PC-3 (cell line): ENCODE results near the gene DCLRE1A.

Source experiments
- EZH2 ChIP-seq: fragments of 300-600 bp; sonication (generic); IDR thresholded peaks from one replicate; pipeline ENCODE4 v1.6.1; 2017; ENCODE audit warnings: antibody characterized with exemption, mild to moderate bottlenecking, low read length; ENCODE audit not compliant: unreplicated experiment
- EZH2phosphoT487 ChIP-seq: fragments of 300-600 bp; sonication (generic); IDR thresholded peaks from 2 replicates; pipeline ENCODE4 v1.6.1; 2018; ENCODE audit warnings: mild to moderate bottlenecking, antibody characterized with exemption, low read length, borderline replicate concordance
- TF ChIP-seq, protein P1 (sequence below): fragments of 300-600 bp; sonication (generic); conservative IDR thresholded peaks from 2 replicates; pipeline ENCODE4 v1.5.1; 2017; ENCODE audit warnings: antibody characterized with exemption, low read depth, mild to moderate bottlenecking, low read length

DNA sequence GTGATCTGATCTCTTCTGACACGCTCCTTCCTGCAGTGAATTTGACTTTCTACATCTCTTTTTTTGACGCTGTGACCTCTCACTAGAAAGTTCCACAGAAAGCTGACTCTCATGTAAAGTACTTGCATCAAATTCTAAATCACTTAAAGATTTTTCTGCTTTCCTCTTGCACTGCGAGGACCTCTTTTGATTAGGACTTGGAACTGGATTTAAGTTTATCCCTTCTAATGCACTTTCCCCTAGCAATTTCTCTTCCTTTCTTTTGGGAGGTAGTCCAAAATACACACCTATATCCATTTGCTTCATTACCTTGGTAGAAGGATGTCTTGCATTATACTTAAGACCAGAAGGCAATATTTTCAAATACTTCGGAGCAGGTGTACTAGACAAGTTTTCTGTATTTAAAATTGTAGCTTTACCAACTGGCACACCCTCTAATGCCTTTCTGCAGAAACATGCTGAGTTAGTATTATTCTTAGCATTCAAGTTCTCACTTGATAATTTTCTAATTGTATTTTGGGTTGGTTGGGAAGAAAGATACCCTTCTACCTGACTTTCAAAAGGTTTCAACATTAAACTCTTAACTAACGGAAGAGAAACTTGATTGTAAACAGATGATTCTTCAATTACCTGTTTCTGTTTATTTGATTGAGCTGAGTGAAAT lies 4.6 kb downstream of the DCLRE1A start:
- TF ChIP-seq, protein P1, sequence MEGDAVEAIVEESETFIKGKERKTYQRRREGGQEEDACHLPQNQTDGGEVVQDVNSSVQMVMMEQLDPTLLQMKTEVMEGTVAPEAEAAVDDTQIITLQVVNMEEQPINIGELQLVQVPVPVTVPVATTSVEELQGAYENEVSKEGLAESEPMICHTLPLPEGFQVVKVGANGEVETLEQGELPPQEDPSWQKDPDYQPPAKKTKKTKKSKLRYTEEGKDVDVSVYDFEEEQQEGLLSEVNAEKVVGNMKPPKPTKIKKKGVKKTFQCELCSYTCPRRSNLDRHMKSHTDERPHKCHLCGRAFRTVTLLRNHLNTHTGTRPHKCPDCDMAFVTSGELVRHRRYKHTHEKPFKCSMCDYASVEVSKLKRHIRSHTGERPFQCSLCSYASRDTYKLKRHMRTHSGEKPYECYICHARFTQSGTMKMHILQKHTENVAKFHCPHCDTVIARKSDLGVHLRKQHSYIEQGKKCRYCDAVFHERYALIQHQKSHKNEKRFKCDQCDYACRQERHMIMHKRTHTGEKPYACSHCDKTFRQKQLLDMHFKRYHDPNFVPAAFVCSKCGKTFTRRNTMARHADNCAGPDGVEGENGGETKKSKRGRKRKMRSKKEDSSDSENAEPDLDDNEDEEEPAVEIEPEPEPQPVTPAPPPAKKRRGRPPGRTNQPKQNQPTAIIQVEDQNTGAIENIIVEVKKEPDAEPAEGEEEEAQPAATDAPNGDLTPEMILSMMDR = no peak
- no peak for TF ChIP-seq EZH2phosphoT487
- no peak for TF ChIP-seq EZH2
